GM23338 (cell line): Measurements from ENCODE around the gene ADAMTS17.

Experiments used
- EZH2 ChIP-seq: fragments of 200-600 bp; sonication (generic); IDR thresholded peaks from one replicate; pipeline ENCODE4 v1.8.0; 2017; ENCODE audit warnings: antibody characterized with exemption, mild to moderate bottlenecking, low read depth; ENCODE audit not compliant: unreplicated experiment
- POLR2AphosphoS5 ChIP-seq: IDR thresholded peaks from 2 replicates; pipeline ENCODE4 v1.6.1; 2016; ENCODE audit warnings: antibody characterized with exemption, low read depth
- ZNF114 ChIP-seq: fragments of 250-450 bp; sonication (Bioruptor Pico); IDR thresholded peaks from 2 replicates; pipeline ENCODE4 v1.5.0; 2020; ENCODE audit warnings: mild to moderate bottlenecking, moderate library complexity
- TF ChIP-seq, protein P1 (sequence below), 2 experiments: fragments of 200-600 bp in 1 of 2; sonication (generic) in 1 of 2; conservative IDR thresholded peaks; 2 replicates each; pipeline versions ENCODE4 v1.5.1 to v1.6.1; 2016 to 2017; ENCODE audit warnings: antibody characterized with exemption in 2 of 2, low read depth in 2 of 2, mild to moderate bottlenecking in 2 of 2, moderate library complexity in 1 of 2

DNA sequence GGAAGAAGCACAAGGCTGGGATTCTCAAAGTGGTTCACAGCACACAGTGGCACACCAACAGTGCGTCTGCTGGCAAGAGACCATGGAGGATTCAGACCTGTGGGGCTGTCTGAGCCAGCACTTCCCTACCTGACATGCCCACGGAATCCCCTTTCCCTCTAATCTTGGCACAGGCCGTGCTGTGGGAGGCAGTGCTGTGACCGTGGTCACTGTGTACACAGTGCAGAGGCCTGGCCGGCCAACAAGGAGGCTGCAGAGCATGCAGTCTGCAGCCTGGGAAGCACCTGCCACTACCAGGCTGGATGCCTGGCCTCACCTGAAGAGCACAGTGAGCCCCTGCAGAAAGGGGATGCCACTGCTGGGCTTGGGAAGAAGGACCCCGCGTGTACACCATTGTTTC lies 307.6 kb downstream of the ADAMTS17 start:
- TF ChIP-seq, protein P1, sequence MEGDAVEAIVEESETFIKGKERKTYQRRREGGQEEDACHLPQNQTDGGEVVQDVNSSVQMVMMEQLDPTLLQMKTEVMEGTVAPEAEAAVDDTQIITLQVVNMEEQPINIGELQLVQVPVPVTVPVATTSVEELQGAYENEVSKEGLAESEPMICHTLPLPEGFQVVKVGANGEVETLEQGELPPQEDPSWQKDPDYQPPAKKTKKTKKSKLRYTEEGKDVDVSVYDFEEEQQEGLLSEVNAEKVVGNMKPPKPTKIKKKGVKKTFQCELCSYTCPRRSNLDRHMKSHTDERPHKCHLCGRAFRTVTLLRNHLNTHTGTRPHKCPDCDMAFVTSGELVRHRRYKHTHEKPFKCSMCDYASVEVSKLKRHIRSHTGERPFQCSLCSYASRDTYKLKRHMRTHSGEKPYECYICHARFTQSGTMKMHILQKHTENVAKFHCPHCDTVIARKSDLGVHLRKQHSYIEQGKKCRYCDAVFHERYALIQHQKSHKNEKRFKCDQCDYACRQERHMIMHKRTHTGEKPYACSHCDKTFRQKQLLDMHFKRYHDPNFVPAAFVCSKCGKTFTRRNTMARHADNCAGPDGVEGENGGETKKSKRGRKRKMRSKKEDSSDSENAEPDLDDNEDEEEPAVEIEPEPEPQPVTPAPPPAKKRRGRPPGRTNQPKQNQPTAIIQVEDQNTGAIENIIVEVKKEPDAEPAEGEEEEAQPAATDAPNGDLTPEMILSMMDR (conservative IDR thresholded peaks at IDR 0.05; ENCODE audit: low read depth in 2 of 2): no peak
- TF ChIP-seq EZH2: no peak
- TF ChIP-seq ZNF114 (CRISPR knock-in tag): no peak
- no peak for TF ChIP-seq POLR2AphosphoS5
